Hippocampal formation (tissue), 2 donors: ENCODE data around the gene MRPS12.
"Not testable (repeated sequence)": the region's sequence is repeated elsewhere in the genome, so short reads cannot be mapped to it uniquely, and the experiment has no call there.

Source experiments
- DNase-seq, 2 donors: peaks; one replicate each; lab custom pipeline; 2025; lab: John Stamatoyannopoulos, UW

Gene MRPS12

DNA sequence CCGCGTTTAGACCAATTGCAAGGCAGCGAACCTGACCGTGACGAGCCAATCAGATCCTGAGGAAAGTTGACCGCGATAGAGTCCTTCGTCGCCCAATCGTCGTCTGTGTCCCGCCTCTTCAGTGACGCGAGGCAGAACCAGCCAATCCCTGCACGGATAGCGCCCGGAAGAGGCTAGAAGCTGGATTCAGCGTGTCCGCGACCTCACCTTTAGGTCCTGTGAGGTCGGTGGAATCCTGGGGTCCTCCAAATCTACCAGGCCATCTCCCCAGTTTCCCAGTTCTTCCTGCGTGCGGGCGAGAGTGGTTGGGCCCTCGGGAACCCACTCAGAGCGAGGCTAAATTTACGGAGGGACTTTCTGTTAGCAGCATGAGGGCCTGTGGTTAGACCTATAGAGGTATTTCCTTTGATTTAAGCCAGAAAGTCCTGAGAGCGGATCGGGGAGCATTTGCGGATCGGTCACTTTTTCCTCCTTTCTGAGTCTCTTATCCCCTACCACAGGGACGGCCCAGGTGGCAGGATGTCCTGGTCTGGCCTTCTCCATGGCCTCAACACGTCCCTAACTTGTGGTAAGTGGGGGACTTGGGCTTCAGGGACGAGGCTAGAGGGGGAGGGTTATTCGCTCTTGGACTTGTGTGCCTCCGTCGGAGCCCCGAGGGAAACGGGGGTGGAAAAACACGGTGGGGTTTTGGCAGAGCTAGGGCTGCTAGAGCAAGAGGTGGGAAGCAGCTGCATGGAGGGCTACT is at the start of gene MRPS12:
MRPS12 (plus strand) TSS at position 169 of the 745 bp plus-strand sequence; CDS start at position 520, 351 bp downstream.
- DNase-seq: peak; percentile 98 to 99

DNA sequence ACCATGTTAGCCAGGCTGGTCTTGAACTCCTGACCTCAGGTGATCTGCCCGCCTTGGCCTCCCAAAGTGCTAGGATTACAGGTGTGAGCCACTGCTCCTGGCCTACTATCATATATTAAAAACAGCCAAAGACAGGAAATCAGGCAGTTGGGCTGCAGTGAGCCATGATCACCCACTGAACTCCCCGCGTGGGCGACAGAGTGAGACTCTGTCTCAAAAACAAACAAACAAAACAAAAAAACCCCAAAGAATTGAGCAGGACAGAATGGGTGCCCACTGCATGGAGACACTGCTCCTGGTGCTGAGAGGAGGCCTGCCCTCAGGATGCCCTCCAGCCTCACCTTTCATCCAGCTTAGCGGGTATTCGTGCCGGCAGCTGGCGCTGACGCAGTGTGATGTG is 47.5 kb upstream of the MRPS12 start:
- DNase-seq: no peak

DNA sequence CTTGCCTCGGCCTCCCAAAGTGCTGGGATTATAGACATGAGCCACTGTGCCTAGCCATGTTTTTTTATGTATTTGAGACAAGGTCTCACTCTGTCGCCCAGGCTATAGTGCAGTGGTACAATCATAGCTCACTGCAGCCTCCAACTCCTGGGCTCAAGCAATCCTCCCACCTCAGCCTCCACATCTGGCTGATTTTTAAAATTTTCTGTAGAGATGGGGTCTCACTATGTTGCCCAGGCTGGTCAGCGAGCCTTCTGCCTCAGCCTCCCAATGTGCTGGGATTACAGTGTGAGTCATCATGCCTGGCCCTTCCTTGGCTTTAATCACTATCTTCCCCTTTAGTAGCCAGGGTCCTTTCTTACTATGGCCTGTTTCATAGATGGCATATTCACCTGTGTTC is 46.1 kb upstream of the MRPS12 start:
- not testable (repeated sequence) for DNase-seq

DNA sequence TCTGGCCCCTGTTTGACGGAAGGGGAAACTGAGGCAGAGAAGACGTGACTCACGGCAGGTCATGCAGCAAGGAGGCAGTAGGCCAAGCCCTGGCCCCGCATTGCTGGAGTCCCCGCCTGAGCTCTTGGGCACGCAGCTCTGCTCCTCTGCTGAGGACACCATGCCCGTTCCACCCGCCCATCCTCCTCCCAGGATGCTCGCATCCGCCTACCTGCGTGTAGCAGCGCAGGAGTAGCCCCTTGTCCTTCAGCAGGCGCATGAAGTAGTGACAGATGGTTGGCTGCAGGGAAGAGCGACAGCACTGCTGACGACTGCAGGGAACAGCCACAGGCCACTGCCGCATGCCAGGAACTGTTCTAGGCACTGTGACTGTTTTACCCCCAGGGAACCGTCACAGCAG is 41.9 kb upstream of the MRPS12 start:
- DNase-seq: no peak

DNA sequence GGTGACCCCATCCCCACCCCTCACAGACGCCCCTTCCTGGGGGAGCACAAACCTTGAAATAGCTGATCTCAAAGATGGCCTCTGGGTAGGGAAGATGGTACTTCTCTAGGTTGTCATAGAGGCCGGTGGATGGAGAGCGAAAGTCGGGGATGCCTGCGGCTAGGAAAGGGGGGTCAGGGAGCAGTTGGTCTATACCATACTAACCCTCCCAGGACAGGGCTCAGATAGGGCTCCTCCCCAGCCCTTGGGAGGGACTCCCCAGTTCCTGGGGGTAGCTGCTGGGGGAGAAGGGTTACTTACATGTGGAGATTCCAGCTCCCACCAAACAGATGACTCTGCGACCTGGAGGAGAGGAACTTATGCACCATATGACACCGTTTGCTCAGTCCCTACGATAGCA is 40.9 kb upstream of the MRPS12 start:
- DNase-seq: no peak

DNA sequence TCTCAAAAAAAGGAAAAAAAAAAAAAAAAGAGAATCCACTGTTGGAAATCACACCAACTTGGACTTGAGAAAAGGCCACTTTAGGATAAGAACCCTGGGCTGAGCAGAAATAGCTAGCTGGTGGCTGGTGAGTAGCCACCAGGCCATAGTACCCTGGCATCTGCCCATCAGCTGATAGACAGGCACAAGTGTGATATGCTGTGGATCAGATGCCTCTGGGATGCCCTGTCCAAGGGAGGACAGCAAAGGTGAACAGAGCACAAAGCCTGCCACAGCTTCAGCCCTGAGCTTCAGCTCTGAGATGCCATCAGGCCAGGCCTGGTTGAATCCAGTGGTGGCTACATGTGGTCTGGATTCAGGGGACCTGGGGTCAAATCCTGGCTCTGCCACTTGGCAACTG is 40.1 kb upstream of the MRPS12 start:
- no peak for DNase-seq

DNA sequence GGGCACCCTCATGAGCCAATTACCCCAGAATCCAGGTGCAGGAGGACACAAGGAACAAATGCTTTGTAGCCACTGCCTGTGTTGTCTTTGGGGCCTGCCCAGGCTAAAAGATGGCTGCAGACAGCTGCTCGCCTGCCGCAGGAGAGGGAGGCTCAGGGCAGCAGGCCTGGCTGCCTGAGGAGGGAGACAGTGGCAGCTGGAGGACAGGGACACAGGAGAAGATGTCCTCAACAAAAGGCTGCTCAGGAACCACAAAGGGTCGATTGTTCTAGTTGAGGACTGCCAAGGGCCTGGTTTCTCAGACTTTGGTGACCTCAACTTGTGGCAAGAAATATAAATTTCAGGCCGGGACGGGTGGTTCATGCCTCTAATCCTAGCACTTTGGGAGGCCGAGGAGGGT is 39.0 kb upstream of the MRPS12 start:
- peak; percentile 62 to 72 for DNase-seq

DNA sequence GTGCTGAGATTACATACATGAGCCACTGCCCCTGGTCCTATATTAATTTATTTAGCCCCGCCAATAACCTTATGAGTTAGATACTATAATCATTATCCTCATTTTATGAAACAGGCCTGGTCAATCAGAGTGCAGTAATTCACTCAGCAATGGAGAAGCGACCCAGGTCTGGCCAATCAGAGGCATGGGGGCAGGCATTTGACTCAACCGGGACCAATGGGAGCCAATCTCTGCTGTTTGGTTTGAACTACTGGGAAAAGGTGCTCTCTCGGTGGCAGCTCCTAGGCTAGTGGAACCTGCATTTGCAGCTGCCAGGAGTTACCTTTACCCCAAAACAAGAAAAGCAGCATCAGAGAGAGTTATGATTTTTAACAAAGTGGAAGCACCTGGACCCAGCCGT is 37.9 kb upstream of the MRPS12 start:
- DNase-seq: no peak

DNA sequence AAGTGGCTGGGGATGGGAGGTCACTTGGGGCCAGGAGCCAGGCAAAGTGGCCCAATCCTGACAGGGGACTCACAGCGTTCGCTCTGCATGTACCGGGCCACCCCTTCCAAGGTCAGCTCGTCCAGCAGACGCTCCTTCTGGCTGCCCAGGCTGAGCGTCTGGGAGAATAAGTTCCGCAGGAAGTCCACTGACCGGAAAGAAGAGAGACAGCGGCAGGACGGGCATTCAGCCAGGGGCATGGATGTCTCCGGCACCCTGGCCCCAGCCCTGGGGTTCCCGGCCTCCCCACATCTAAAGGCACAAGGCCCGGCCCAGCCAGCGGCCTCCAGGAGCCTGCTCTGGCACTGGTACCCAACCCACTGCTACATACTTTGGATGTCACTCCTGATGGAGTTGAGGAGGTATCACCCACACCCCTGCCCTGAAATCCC is 37.4 kb upstream of the MRPS12 start:
- peak in 1 of 2 donors; percentile 4 for DNase-seq

DNA sequence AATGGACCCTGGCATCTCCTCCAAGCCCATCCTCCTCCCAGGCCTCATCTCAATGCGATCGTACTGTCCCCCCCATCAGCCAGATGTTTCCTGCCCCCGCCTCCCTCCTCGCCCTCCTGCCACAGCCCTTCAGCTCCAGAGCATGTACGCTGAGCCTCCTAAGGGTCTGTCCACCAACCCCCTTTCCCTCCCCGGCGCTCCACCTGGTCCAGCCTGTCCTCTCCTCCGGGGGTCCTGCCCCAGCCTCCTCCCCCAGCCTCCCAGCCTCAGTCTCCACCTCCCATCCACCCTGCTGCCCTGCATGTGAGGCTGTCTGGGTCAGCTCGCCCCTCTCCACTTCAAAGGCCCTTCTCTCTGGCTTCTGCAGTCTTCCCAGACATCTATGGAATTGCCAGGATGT is 35.8 kb upstream of the MRPS12 start:
- no peak for DNase-seq

DNA sequence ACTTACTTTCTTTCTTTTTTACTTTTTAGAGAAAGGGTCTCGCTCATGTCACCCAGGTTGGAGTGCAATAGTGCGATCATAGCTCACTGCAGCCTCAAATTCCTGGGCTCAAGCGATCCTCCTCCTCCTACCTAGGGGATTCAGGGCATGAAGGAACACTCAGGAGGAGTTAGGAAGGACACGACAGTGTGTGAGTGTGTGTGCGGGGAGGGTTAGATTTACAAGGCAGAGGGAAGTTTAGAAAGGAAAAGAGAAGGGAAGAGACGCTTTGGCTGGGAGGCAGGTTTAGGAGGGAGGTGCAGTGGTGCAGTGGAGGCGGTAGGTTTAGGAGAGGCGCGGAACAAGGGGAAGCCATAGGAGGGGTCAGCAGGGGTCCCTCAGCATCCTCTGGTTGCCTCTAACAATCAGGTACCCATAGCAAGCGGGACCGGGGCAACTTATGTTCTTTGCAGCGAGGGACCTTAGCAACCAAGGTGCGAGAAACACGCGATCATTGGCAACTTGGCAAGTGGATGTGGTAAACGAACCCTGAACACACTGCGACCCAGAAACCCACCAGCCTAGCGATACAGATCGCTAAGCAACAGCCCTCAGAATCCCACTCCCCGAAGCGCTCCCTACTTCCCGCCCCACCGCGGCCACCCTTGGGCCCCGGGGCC is 31.8 kb upstream of the MRPS12 start:
- DNase-seq: no peak

DNA sequence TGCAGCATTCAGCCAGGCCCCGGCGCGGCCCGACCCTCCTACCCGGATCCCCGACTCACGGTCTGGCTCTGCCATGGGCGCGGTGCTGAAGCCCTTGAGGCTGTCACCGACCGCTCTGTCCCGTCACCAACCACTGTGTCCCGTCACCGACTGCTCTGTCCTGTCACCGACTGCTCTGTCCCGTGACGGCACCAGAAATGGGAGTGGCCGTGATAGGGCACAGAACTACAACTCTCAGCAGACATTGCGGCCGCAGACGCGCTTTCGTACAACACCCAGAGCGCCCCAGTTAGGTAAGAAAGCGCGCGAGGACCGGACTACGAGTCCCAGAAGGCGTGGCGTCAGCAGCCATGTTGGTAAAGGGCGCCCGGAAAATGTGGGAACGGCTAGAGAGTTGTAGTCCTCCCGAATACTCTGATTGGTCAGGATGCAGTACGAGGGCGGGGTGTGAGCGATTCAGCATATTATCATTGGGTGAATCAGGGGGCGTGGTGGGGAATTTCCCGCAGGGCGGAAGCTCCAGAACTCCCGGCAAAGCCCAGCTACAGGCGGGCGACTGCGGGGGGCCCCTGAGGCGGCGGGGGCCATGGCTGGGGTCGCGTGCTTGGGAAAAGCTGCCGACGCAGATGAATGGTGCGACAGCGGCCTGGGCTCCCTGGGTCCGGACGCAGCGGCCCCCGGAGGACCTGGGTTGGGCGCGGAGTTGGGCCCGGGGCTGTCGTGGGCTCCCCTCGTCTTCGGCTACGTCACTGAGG is 31.1 kb upstream of the MRPS12 start, which contains the start of the genes NFKBIB and SIRT2:
NFKBIB (plus strand) TSS at position 523 of the 755 bp plus-strand sequence; CDS start at position 587, 64 bp downstream.
SIRT2 (minus strand) TSS at position 172 of the 755 bp plus-strand sequence; CDS start at position 75, 97 bp downstream.
- peak; percentile 100 for DNase-seq

DNA sequence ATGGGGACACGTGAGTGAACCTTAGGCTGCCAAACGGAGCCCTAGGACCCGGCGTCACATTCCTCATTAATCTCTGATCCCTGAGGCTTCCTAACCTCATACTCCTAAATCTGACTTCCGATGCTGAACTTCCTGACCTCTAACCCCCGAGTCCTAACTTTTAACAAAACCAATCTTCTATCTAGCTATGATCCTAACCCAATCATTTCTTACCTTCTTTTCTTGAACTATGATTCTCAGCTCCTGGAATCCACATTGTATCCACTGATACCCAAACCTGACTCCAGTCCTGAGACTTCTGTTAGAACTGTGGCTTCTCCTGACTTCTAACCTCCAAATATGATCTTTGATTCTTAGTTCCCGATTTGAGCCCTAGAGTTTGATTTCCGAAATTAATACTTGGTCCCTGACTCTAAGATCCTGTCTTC is 30.5 kb upstream of the MRPS12 start:
- DNase-seq: peak in 1 of 2 donors; percentile 45

DNA sequence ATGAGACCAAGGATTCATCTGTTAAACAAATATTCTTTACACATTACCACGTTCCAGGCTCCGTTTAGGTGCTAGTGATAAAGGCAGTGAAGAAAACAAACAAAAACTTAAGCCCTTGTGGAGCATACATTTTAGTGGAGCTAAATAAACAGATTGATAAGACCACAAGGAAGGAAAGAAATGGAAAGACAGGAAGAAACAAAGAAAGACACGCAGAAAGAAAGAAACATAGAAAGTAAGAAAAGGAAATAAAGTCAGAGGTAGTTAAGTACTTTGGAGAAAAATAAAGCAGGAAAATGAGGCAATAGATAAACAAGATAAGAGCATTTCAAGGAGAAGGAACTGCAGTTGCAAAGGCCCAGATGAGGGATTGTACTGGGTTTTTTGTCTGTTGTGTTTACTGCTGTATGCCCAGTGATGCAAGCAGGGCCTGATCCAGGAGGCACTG is 30.0 kb upstream of the MRPS12 start:
- DNase-seq: no peak

DNA sequence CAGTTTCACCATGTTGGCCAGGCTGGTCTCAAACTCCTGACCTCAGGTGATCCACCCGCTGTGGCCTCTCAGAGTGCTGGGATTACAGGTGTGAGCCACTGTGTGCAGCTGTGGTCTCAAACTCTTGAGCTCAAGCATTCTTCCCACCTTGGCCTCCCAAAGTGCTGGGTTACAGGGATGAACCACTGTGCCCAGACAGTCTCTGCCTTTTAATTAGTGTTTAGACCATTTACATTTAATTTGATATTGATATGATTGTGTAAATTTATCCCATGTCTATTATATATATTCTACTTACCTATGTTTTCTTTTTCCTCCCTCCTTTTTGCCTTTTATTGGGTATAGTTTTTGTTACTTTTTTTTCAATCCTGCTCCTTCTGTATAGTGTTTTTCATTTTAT is 29.1 kb upstream of the MRPS12 start:
- no peak for DNase-seq

DNA sequence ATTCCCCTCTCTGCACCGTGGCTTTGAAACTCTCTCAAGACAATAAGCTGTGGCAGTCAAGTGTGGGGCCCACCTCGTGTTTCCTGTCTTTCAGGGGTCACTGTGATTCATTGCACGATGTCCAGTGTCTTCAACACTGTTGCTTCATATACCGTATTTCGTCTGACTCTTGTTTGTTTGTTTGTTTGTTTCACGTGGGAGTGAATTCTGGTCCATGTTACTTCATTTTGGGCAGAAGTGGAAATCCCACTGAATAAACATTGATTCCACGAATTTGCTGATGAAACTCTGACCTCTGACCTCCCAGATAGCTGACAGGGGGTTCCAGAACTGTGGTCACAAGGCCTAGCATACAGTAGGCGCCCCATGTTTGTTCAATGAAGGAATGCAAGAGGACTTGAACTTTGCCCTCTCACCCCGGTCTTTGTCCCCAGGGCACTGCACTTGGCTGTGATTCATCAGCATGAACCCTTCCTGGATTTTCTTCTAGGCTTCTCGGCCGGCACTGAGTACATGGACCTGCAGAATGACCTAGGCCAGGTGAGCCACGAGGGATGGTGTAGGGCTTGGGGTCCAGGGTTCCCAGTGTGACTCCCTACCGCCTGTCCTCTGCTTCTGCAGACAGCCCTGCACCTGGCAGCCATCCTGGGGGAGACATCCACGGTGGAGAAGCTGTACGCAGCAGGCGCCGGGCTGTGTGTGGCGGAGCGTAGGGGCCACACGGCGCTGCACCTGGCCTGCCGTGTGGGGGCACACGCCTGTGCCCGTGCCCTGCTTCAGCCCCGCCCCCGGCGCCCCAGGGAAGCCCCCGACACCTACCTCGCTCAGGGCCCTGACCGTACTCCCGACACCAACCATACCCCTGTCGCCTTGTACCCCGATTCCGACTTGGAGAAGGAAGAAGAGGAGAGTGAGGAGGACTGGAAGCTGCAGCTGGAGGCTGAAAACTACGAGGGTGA is 25.9 kb upstream of the MRPS12 start:
- no peak for DNase-seq

DNA sequence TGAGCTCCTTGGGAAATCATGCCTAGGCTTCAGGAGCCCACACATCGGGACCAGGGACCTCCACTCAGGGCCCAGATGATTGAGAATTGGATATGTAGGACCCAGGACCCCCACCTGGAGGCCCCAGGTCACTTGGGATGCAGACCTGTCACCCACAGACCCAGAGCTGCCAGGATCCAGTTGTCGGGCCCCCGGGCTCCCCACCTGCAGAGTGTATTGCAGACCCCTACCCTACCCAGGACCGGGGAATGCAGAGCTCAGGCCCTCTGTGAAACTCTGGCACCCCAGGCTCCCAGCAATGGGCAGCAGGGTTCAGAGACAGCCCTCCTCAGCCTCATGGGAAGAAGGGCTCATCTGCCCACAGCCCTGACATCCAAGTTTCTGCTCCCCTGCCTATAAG is 25.1 kb upstream of the MRPS12 start:
- no peak for DNase-seq

DNA sequence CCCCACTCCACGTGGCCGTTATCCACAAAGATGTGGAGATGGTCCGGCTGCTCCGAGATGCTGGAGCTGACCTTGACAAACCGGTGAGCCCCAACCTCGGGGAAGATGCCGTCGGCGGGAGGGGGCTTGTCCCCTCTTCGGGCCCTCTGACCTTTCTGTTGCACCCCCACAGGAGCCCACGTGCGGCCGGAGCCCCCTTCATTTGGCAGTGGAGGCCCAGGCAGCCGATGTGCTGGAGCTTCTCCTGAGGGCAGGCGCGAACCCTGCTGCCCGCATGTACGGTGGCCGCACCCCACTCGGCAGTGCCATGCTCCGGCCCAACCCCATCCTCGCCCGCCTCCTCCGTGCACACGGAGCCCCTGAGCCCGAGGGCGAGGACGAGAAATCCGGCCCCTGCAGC is 23.5 kb upstream of the MRPS12 start:
- no peak for DNase-seq

DNA sequence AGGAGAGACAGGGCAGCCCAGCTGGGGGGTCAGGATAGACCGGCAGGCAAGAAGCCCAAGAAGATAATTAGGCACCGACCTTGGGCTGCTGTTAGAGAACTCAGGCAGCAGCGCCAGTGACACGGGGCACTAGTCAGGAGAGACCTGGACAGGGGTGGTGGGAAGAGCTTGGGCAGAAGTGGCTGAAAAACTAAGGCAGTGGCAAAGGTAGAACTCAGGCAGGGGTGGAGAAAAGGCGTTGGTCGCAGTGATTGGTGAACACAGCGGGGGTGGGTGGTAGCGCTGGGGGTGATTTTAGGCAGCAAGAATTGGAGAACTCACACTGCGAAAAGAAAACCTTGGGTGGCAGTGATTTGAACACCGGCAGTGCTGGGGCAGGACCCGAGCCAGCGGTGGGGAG is 23.1 kb upstream of the MRPS12 start:
- no peak for DNase-seq

DNA sequence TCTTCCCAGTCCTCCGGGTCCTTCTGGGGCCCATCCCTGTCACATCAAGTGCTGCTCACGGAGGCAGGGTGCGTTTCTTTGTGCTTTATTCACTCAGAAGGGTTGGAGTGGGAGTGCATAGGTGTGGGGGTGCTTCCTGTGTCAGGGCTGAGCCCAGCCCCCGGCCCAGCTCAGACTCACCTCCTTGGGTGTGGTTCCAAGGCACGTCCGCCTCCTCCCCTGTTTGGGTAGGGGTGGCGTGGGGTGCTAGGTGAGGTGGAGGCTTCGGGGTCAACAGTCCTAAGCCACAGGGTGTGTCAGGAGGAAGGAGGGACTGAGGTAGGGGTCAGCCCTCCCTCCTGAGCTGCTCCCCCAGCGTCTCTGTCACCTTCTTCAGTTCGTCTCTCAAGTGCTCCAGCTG is 21.8 kb upstream of the MRPS12 start:
- no peak for DNase-seq

DNA sequence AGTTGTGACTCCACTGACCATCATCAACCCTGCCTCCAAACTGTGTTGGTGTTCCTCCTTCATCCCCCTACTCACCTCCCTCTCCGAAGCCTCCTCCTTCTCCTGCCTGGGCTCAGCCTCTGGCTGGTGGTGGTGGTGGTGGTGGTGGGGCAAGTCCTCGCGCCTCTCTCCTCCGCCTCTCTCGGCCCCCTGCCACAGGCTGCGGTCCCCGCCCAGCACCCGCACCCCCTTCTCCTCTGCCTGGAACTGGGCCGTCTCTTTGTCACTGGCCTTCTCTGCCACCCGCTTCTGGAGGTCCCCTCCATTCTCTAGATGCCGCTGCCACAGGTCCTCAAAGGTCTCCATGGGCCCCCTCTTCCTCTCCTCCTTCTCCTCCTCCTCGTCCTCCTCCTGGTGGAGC is 20.3 kb upstream of the MRPS12 start:
- DNase-seq: no peak
